ENCODE data around the gene AOPEP. TPM values are rescaled to one million over a fixed set of nuclear protein-coding genes. Genes with fewer than 3 reads are reported as not detected.

Gene AOPEP
- total and polyA plus RNA-seq, 2 donors (not counting 3 experiments of a cell fraction or from before 2014, with no cell fraction given), result 20.2 to 41.6 TPM

DNA sequence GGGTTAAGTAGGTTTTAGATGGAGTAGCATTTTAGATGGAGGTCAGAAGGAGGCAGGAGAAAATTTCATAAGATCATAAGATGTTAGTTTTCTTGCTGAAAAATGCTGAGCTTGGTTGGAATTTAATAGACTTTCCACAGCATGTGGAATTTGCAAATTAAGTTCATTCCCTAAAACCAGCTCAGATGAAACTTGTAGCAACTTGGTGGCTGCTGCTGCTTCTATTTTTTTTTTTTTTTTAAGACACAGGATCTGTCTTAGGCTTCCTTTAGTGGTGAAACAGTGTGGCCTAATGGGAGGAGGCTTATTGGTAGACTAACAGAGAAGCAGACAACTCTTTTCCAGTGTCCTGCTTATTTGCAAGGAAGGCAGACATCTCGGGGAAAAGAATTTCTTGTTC lies 154.5 kb downstream of the AOPEP start:
- H3K4me1 ChIP-seq (ENCODE audit: control insufficient read depth, extremely low read depth, insufficient read depth, low read length), result no peaks in the 10 kb centered on the region
- TF ChIP-seq JUN (IDR thresholded peaks at IDR 0.05; ENCODE audit: borderline replicate concordance, insufficient read depth, insufficient read length, low read depth) (no peak), EZH2 (IDR thresholded peaks at IDR 0.05; ENCODE audit: borderline replicate concordance, low read depth, low read length, severe bottlenecking) (no peak), GATA2 (IDR thresholded peaks at IDR 0.05; ENCODE audit: insufficient read depth, insufficient read length, low read depth, low read length) (no peak), MYC (IDR thresholded peaks at IDR 0.05; ENCODE audit: low read depth, low read length) (no peak), FOS (IDR thresholded peaks at IDR 0.05; ENCODE audit: borderline replicate concordance, insufficient read depth, low read length) (no peak)
- TF ChIP-seq, protein P1, sequence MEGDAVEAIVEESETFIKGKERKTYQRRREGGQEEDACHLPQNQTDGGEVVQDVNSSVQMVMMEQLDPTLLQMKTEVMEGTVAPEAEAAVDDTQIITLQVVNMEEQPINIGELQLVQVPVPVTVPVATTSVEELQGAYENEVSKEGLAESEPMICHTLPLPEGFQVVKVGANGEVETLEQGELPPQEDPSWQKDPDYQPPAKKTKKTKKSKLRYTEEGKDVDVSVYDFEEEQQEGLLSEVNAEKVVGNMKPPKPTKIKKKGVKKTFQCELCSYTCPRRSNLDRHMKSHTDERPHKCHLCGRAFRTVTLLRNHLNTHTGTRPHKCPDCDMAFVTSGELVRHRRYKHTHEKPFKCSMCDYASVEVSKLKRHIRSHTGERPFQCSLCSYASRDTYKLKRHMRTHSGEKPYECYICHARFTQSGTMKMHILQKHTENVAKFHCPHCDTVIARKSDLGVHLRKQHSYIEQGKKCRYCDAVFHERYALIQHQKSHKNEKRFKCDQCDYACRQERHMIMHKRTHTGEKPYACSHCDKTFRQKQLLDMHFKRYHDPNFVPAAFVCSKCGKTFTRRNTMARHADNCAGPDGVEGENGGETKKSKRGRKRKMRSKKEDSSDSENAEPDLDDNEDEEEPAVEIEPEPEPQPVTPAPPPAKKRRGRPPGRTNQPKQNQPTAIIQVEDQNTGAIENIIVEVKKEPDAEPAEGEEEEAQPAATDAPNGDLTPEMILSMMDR (IDR thresholded peaks at IDR 0.05; ENCODE audit: extremely low read depth in 1 of 2, insufficient read depth in 1 of 2, low read depth in 1 of 2, low read length in 2 of 2), result no peak
- TF ChIP-seq, protein P2, sequence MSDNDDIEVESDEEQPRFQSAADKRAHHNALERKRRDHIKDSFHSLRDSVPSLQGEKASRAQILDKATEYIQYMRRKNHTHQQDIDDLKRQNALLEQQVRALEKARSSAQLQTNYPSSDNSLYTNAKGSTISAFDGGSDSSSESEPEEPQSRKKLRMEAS (IDR thresholded peaks at IDR 0.05; ENCODE audit: insufficient read depth, insufficient read length), result no peak
- DNase-seq (ENCODE audit: low read depth, low spot score) (no peak), FAIRE-seq (no peak)
- no peaks in the 10 kb centered on the region for H3K36me3 ChIP-seq (ENCODE audit: control insufficient read depth in 2 of 2, extremely low read depth in 1 of 2, insufficient read depth in 2 of 2, low read length in 2 of 2)
- POLR2A ChIA-PET, result no interaction called here
- BruUV-seq (replicated peaks), result no TSS peak
- H2AFZ ChIP-seq (ENCODE audit: low read depth, low read length), result no peak overlapping the region
- no peaks in the 10 kb centered on the region for H3K9me1 ChIP-seq (replicated peaks; ENCODE audit: control insufficient read depth, extremely low read depth, insufficient read depth, low read length)
- no peak overlapping the region for H3K4me3 ChIP-seq (replicated peaks in 1 of 3; ENCODE audit: insufficient read depth in 1 of 3, low read depth in 1 of 3, low read length in 3 of 3)
- H3K79me2 ChIP-seq (ENCODE audit: control insufficient read depth, insufficient read depth, low read length), result no peaks in the 10 kb centered on the region
- no peak overlapping the region for H3K9ac ChIP-seq (replicated peaks; ENCODE audit: extremely low read depth, insufficient read depth, low read length)
- H3K27ac ChIP-seq (ENCODE audit: insufficient read depth, low read depth, low read length), result no peak overlapping the region
- CTCF ChIA-PET, result interaction anchor here (1.4 to 2.2 kb wide), 2 partner anchors 9 to 200 kb away, joined by 5 read pairs; no protein-coding TSS in a partner anchor
- no peaks in the 10 kb centered on the region for H3K27me3 ChIP-seq (ENCODE audit: control insufficient read depth in 2 of 2, insufficient read depth in 2 of 2, low read length in 2 of 2)
- dilution Hi-C loops (cut with MboI; ENCODE audit: extremely low pct_ligation_motif_present, low sequenced_read_pairs), result no loop called here
- H3K4me2 ChIP-seq (ENCODE audit: insufficient read depth, low read length), result no peak overlapping the region
- no peaks in the 10 kb centered on the region for H3K9me3 ChIP-seq (replicated peaks; ENCODE audit: control insufficient read depth, insufficient read depth, low read length)
- intact Hi-C loops (cut with micrococcal nuclease), result no loop called here
- H4K20me1 ChIP-seq (replicated peaks; ENCODE audit: control insufficient read depth, extremely low read depth, insufficient read depth, low read length), result no peaks in the 10 kb centered on the region

Measured in endothelial cell of umbilical vein (primary cell).